Caco-2 (cell line): ENCODE measurements around the gene MPP3. TPM values are rescaled to one million over a fixed set of nuclear protein-coding genes. Genes with fewer than 3 reads are reported as not detected.
A peak's percentile ranks its signal among the peaks of the same experiment; 100 is the strongest.

Source experiments
- BruUV-seq: library from RNA; stranded (reverse); fragments of 400-500 nt; replicated peaks from 2 replicates; lab custom pipeline; 2021; lab: Mats Ljungman, UMichigan
- CTCF ChIA-PET: fragments of 300-600 bp; sonication (Branson Sonifier 250); formaldehyde crosslinking; loops from one replicate; lab custom pipeline; 2022; ENCODE audit warnings: antibody characterized with exemption; lab: Charles Lee
- POLR2A ChIA-PET: fragments of 300-600 bp; sonication (Branson Sonifier 250); formaldehyde crosslinking; loops from one replicate; lab custom pipeline; 2022; ENCODE audit warnings: antibody characterized with exemption; lab: Charles Lee
- DNase-seq, 2 experiments: peaks; one replicate each; pipeline versions ENCODE4 v3.0.0 to v3.0.0-alpha.2; 2020 to 2022
- H3K27me3 ChIP-seq: replicated peaks from 2 replicates; pipeline ENCODE4 v1.6.0; 2011; ENCODE audit warnings: low read length; ENCODE audit not compliant: control insufficient read depth, insufficient read depth
- H3K36me3 ChIP-seq: 2 replicates; pipeline ENCODE4 v1.5.1; 2011; ENCODE audit warnings: low read length; ENCODE audit not compliant: control insufficient read depth, insufficient read depth
- H3K4me1 ChIP-seq: fragments of 250-450 bp; sonication (Bioruptor Pico); 2 replicates; pipeline ENCODE4 v1.5.1; 2020; ENCODE audit warnings: mild to moderate bottlenecking
- H3K4me3 ChIP-seq: 2 replicates; pipeline ENCODE4 v1.5.1; 2011; ENCODE audit warnings: low read depth, mild to moderate bottlenecking, control low read depth, low read length
- H3K9me3 ChIP-seq: fragments of 250-450 bp; sonication (Bioruptor Pico); 2 replicates; pipeline ENCODE4 v1.5.1; 2020; ENCODE audit warnings: mild to moderate bottlenecking, moderate library complexity
- H3K27ac Mint-ChIP-seq: one replicate; pipeline ENCODE4 v1.8.0; 2022; ENCODE audit warnings: mixed read lengths; ENCODE audit not compliant: unreplicated experiment
- H3K27me3 Mint-ChIP-seq: one replicate; pipeline ENCODE4 v1.8.0; 2022; ENCODE audit warnings: mixed read lengths; ENCODE audit not compliant: insufficient read depth, unreplicated experiment
- H3K36me3 Mint-ChIP-seq: one replicate; pipeline ENCODE4 v1.8.0; 2022; ENCODE audit warnings: mild to moderate bottlenecking, mixed read lengths; ENCODE audit not compliant: insufficient read depth, unreplicated experiment
- H3K4me1 Mint-ChIP-seq: one replicate; pipeline ENCODE4 v1.8.0; 2022; ENCODE audit warnings: low read depth, mixed read lengths; ENCODE audit not compliant: unreplicated experiment
- H3K4me3 Mint-ChIP-seq: one replicate; pipeline ENCODE4 v1.8.0; 2022; ENCODE audit warnings: mild to moderate bottlenecking, moderate library complexity, mixed read lengths; ENCODE audit not compliant: unreplicated experiment
- H3K9me3 Mint-ChIP-seq: one replicate; pipeline ENCODE4 v1.8.0; 2022; ENCODE audit warnings: mixed read lengths; ENCODE audit not compliant: unreplicated experiment
- CTCF ChIP-seq, 2 experiments: fragments of 200-600 bp in 1 of 2; IDR thresholded peaks; 1 replicate in 1 of 2; 2 replicates in 1 of 2; pipeline versions ENCODE4 v1.5.1 to v1.8.0; 2011 to 2022; ENCODE audit warnings: antibody characterized with exemption in 1 of 2, control low read depth in 1 of 2, inconsistent platforms in 1 of 2, low read depth in 1 of 2, low read length in 1 of 2, mild to moderate bottlenecking in 1 of 2, moderate library complexity in 1 of 2; ENCODE audit not compliant: insufficient read depth in 1 of 2, severe bottlenecking in 1 of 2, unreplicated experiment in 1 of 2
- intact Hi-C: fragments of 100-400 bp; cut with micrococcal nuclease; formaldehyde crosslinking; loops from one replicate; pipeline ENCODE4 v1.10.0; 2022; ENCODE audit not compliant: unreplicated experiment
- total RNA-seq: library from RNA; stranded (reverse); gene quantifications from 2 replicates; pipeline ENCODE4 v1.2.3, GENCODE V29; 2022

MPP3 gene
- total RNA-seq, 1 experiment from 2014 or later = 7.9 TPM

- H3K9me3 ChIP-seq = no peaks in the 10 kb centered on the region
- Mint-ChIP-seq H3K27ac (peak overlapping the region; percentile 44), H3K9me3 (no peaks in the 10 kb centered on the region), H3K4me1 (peaks cover 9% of the 10 kb centered on the region), H3K36me3 (peaks cover 6% of the 10 kb centered on the region), H3K27me3 (no peaks in the 10 kb centered on the region), H3K4me3 (peak overlapping the region; percentile 46)
- intact Hi-C loops = loop anchor here (1.0 kb wide), 4 partner anchors 40 to 240 kb away; no protein-coding TSS in a partner anchor
- ChIA-PET POLR2A (interaction anchor here (0.6 kb wide), 1 partner anchor 39 kb away, joined by 6 read pairs; no protein-coding TSS in a partner anchor), CTCF (interaction anchor here (0.6 to 6.2 kb wide), 13 partner anchors 9 to 186 kb away, joined by 3 to 65 read pairs (median 5); no protein-coding TSS in a partner anchor)
- H3K4me1 ChIP-seq = no peaks in the 10 kb centered on the region
- no TSS peak for BruUV-seq
- TF ChIP-seq CTCF (IDR thresholded peaks at IDR 0.05; ENCODE audit: insufficient read depth in 1 of 2, low read depth in 1 of 2, low read length in 1 of 2, severe bottlenecking in 1 of 2, unreplicated experiment in 1 of 2) = no peak
- no peaks in the 10 kb centered on the region for H3K27me3 ChIP-seq
- no peaks in the 10 kb centered on the region for H3K36me3 ChIP-seq
- no peak overlapping the region for H3K4me3 ChIP-seq
- DNase-seq = no peak
These were observed 73.1 kb downstream of the MPP3 start for GRCh38 chr17:43759836-43760235.

- BruUV-seq = no TSS peak
- peaks cover 9% of the 10 kb centered on the region for H3K4me1 Mint-ChIP-seq
- Histone ChIP-seq H3K4me3 (no peak within 1 kb of the TSS), H3K9me3 (no peaks in the 10 kb centered on the region), H3K4me1 (no peaks in the 10 kb centered on the region), H3K27me3 (no peaks in the 10 kb centered on the region), H3K36me3 (no peaks in the 10 kb centered on the region)
- no peak for DNase-seq
- no peak within 1 kb of the TSS for H3K27ac Mint-ChIP-seq
- intact Hi-C loops = no loop called here
- ChIA-PET POLR2A (no interaction called here), CTCF (interaction anchor here (0.9 to 6.2 kb wide), 5 partner anchors 45 to 185 kb away, joined by 3 to 65 read pairs (median 7); no protein-coding TSS in a partner anchor)
- no peaks in the 10 kb centered on the region for H3K27me3 Mint-ChIP-seq
- H3K4me3 Mint-ChIP-seq = no peak within 1 kb of the TSS
- H3K9me3 Mint-ChIP-seq = no peaks in the 10 kb centered on the region
- H3K36me3 Mint-ChIP-seq = peaks cover 6% of the 10 kb centered on the region
- no peak for TF ChIP-seq CTCF (IDR thresholded peaks at IDR 0.05; ENCODE audit: insufficient read depth in 1 of 2, low read depth in 1 of 2, low read length in 1 of 2, severe bottlenecking in 1 of 2, unreplicated experiment in 1 of 2)
These were observed 74.3 kb downstream of the MPP3 start, which contains the start of gene SOST for GRCh38 chr17:43758497-43759174. SOST (minus strand) TSS chr17:43758791; CDS start chr17:43758741, 50 bp downstream.

GRCh38 chr17:43758086-43758485, 74.9 kb downstream of the MPP3 start:
- intact Hi-C loops = no loop called here
- no peak overlapping the region for H3K4me3 ChIP-seq
- Mint-ChIP-seq H3K4me1 (peaks cover 9% of the 10 kb centered on the region), H3K27me3 (no peaks in the 10 kb centered on the region), H3K4me3 (no peak overlapping the region), H3K9me3 (no peaks in the 10 kb centered on the region), H3K36me3 (peaks cover 6% of the 10 kb centered on the region), H3K27ac (no peak overlapping the region)
- H3K4me1 ChIP-seq = no peaks in the 10 kb centered on the region
- ChIA-PET CTCF (interaction anchor here (6.2 kb wide), 1 partner anchor 64 kb away, joined by 65 read pairs; no protein-coding TSS in a partner anchor), POLR2A (no interaction called here)
- DNase-seq = no peak
- no TSS peak for BruUV-seq
- no peaks in the 10 kb centered on the region for H3K27me3 ChIP-seq
- no peaks in the 10 kb centered on the region for H3K9me3 ChIP-seq
- TF ChIP-seq CTCF (IDR thresholded peaks at IDR 0.05; ENCODE audit: insufficient read depth in 1 of 2, low read depth in 1 of 2, low read length in 1 of 2, severe bottlenecking in 1 of 2, unreplicated experiment in 1 of 2) = no peak
- no peaks in the 10 kb centered on the region for H3K36me3 ChIP-seq
